NCI-H146 treated with DMSO at 0.1 percent for 48 hours (cell line): ENCODE results near the gene CFAP107.

Experiments used
- DNase-seq: peaks from one replicate; lab custom pipeline; 2025; ENCODE audit not compliant: unreplicated experiment; lab: John Stamatoyannopoulos, UW

CFAP107 gene

GRCh38 chr1:12741946-12742345, 4.1 kb upstream of the CFAP107 start:
- no peak for DNase-seq

GRCh38 chr1:12745126-12745991, 641 bp upstream of the CFAP107 start:
- DNase-seq: no peak

DNA sequence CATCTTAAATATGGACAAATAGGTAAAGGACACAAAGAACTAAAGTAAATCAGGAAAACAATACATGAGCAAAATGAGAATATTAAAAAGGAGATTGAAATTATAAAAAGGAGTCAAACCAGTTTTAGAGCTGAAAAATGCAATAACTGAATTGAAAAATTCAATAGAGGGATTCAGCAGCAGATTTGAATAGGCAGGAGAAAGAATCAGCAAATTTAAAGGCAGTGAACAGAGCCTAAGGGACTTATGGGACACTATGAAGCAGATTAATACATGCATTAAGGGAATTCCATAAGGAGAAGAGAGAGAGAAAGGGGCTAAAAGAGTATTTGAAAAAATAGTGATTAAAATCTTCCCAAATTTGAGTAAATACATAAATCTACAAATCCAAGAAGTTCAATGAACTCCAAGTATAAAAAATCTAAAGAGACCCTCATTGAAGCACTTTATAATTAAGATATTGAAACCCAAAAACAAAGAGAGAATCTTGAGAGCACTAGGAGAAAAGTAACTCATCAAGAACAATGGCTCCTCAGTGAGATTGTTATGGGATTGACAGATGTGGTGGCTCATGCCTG, 2.9 kb downstream of the CFAP107 start:
- DNase-seq: no peak

GRCh38 chr1:12754738-12755137, 8.7 kb downstream of the CFAP107 start:
- DNase-seq: no peak

- DNase-seq: no peak
Observed at GRCh38 chr1:12756273-12756672, 10.3 kb downstream of the CFAP107 start.

DNA sequence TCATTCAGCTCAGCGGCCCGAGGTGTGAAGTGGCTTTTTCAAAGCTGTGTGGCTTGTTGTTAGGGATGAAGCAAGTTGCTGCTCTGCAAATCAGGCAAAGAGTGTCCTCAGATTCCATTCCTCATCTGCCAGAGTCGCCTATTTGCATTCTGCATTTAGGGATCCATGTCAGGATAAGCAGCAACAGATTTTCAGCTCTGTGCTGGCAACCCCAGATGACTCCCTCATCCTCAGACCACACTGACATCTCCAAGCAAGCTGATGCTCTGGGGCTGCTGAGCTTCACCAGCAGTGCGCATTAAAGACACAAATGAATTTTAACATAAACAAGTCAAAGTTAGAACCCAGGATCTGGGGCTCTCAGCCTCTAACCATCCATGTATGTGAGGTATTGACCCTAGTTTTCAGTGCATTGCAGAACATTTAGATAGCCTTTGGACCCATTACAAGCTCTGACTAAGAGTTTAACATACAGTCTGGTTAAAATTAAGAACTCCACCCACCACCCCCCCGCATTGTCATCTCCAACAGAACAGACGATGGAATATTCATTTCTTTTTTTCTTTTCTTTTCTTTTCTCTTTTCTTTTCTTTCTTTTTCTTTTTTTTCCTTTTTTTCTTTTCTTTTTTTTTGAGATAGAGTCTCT, 10.9 kb downstream of the CFAP107 start:
- no peak for DNase-seq

GRCh38 chr1:12757836-12758235, 11.8 kb downstream of the CFAP107 start:
- no peak for DNase-seq

DNA sequence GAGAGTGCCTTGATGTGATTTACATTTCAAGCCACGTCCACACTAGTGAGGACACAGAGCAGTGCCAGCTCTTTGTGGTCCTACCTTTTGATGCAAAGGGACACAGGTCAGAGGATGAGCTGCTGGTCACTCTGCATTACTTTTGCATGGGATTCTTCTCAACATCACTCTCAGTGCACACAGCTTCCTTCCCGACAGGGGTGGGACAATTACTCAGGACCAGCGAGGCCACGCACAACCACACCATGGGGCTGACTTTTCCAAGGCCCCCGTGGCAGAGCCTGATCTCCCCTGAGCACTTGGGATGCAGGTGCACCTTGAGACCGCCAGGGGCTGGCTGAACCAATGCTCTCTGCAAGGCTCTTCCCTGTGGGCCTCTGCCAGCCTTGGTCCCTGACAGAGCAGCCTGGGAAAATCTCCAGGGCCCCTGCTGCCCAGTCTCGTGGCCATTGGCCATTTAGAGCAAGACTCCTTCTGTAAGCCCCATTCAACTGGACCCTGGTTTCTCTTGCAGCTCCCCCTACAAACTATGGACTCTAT, 14.3 kb downstream of the CFAP107 start:
- no peak for DNase-seq

- DNase-seq: no peak
Observed at GRCh38 chr1:12761781-12762180, 15.8 kb downstream of the CFAP107 start.

GRCh38 chr1:12762766-12763165, 16.8 kb downstream of the CFAP107 start:
- no peak for DNase-seq

DNA sequence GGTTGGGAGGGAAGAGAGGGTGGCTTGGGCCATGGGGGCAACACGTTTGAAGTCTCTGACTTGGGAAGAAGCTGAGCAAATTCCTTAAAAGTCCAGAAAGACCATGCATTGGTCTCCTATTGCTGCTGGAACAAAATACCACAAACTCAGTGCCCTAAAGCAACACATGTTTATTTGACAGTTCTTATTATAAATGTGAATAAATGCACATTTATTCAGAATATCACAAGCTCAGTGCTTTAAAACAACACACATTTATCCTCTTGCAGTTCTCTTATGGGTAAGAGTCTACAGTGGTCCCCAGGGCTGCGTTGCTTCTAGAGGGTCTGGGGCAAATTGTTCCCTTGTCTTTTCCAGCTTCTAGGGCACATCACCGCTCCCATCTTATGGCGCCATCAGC, 17.5 kb downstream of the CFAP107 start:
- DNase-seq: no peak

- no peak for DNase-seq
Observed at GRCh38 chr1:12764016-12764415, 18.0 kb downstream of the CFAP107 start.

GRCh38 chr1:12769031-12769430, 23.0 kb downstream of the CFAP107 start:
- no peak for DNase-seq

- no peak for DNase-seq
Observed at GRCh38 chr1:12769976-12770505, 24.0 kb downstream of the CFAP107 start.

- no peak for DNase-seq
Observed at GRCh38 chr1:12770620-12771019, 24.6 kb downstream of the CFAP107 start.

DNA sequence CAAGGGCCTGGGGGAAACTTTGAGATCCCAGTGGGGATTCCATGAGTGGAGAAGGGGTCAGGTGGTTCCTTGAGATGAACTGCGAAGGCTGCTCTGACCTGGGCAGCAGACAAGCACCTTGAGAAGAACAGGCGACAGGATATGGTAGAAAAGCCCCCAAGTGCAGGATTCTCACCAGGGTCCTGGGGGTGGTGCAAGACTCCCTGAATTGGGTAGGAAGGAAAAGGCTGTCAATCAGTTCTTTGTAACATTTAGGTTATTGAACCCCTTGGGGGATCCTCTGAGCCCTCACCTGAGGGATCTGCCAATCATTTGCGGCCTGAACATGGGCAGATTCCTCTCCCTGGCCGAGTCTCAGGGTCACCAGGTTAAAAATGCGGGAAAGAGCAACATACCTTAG, 25.2 kb downstream of the CFAP107 start:
- no peak for DNase-seq

- DNase-seq: no peak
Observed at GRCh38 chr1:12772520-12772919, 26.5 kb downstream of the CFAP107 start.

DNA sequence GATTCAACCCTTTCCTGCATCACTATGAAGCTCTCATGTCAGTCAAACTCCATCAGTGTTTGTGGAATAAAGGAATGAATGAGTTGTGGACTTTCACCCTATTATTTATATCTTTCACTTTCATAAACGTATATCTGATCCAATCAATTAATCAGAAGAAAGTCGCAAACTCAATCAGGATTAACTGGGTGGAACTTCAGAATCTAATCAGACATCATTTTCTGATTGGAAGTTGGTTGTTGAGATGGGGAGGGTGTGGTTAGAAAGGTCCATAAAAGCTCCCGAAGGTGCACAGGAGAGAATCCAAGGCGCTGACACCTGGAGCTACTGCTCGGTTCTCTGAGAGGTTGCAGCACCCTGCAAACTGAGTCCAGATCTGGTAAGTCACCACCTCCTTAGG, 27.4 kb downstream of the CFAP107 start, which contains the start of gene PRAMEF12:
PRAMEF12 (plus strand) TSS at position 301 of the 400 bp plus-strand sequence. CDS start 1,130 bp downstream, outside the sequence.
- DNase-seq: no peak

DNA sequence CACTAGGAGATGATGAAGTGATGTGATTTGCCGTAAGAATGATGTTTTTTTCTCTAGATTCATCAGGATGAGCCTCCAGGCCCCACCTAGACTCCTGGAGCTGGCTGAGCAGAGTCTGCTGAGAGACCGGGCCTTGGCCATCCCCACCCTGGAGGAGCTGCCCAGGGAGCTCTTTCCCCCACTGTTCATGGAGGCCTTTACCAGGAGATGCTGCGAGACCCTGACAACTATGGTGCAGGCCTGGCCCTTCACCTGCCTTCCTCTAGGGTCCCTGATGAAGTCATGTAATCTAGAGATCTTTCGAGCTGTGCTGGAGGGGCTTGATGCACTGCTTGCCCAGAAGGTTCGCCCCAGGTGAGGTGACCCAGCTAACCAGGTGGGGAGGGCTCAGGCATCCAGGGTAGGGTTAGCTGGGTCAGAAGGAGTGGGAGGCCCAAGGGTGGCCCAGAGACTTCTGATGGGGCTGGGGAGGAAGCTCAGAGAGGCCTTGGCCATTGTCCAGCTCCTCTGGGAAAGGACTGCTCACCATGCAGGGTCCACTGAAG, 28.9 kb downstream of the CFAP107 start:
- DNase-seq: no peak

DNA sequence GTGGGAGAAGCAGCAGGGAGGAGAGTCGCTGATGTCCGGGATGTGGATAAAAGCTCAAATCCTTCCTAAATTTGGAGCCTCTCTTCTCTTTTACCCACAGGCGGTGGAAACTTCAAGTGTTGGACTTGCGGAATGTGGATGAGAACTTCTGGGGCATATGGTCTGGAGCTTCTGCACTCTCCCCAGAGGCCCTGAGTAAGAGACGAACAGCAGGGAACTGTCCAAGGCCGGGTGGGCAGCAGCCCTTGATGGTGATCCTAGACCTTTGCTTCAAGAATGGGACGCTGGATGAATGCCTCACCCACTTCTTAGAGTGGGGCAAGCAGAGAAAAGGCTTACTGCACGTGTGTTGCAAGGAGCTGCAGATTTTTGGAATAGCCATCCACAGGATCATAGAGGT, 29.4 kb downstream of the CFAP107 start:
- DNase-seq: no peak
